H1 (cell line): Measurements from ENCODE around the gene ZNF81. TPM values are rescaled to one million over a fixed set of nuclear protein-coding genes. Genes with fewer than 3 reads are reported as not detected.

Experiments
- BACH1 ChIP-seq: IDR thresholded peaks from 2 replicates; pipeline ENCODE4 v1.6.1; 2012; ENCODE audit warnings: low read length, improper control_type of control experiment
- BCL11A ChIP-seq, 2 experiments: IDR thresholded peaks; one replicate each; pipeline ENCODE4 v1.6.1; 2011; ENCODE audit warnings: low read depth in 2 of 2, low read length in 2 of 2, mild to moderate bottlenecking in 2 of 2
- CBX5 ChIP-seq: fragments of 300-800, 300-1000 bp; sonication (generic); IDR thresholded peaks from 2 replicates; pipeline ENCODE4 v1.7.1; 2016; ENCODE audit warnings: antibody characterized with exemption, low read length, low read depth
- CBX8 ChIP-seq: fragments of 300-800, 300-1000 bp; sonication (generic); IDR thresholded peaks from 2 replicates; pipeline ENCODE4 v1.7.1; 2016; ENCODE audit warnings: low read depth, low read length, borderline replicate concordance
- CREB1 ChIP-seq: IDR thresholded peaks from 2 replicates; pipeline ENCODE4 v1.6.1; 2012; ENCODE audit warnings: inconsistent platforms
- HDAC6 ChIP-seq: IDR thresholded peaks from one replicate; pipeline ENCODE4 v1.7.1; 2012; ENCODE audit warnings: low read depth, mild to moderate bottlenecking, inconsistent platforms, low read length, moderate library complexity
- NANOG ChIP-seq: IDR thresholded peaks from 2 replicates; pipeline ENCODE4 v1.6.1; 2011; ENCODE audit warnings: low read length, low read depth, mild to moderate bottlenecking, inconsistent platforms; ENCODE audit not compliant: insufficient read depth, poor library complexity, severe bottlenecking
- NRF1 ChIP-seq: IDR thresholded peaks from 2 replicates; pipeline ENCODE4 v1.6.1; 2011; ENCODE audit warnings: mild to moderate bottlenecking, low read depth, low read length, improper control_type of control experiment
- POLR2A ChIP-seq, 2 experiments: IDR thresholded peaks; 1 replicate in 1 of 2; 2 replicates in 1 of 2; pipeline ENCODE4 v1.6.1; 2011; ENCODE audit warnings: low read depth in 2 of 2, low read length in 2 of 2, mild to moderate bottlenecking in 2 of 2; ENCODE audit errors: control extremely low read depth in 1 of 2
- SP2 ChIP-seq: IDR thresholded peaks from 2 replicates; pipeline ENCODE4 v1.6.1; 2012; ENCODE audit warnings: mild to moderate bottlenecking, low read length, inconsistent platforms
- SRF ChIP-seq: IDR thresholded peaks from 2 replicates; pipeline ENCODE4 v1.6.1; 2011; ENCODE audit warnings: mild to moderate bottlenecking, low read depth, low read length, moderate library complexity
- SUZ12 ChIP-seq: fragments of 200-600 bp; sonication (generic); IDR thresholded peaks from 2 replicates; pipeline ENCODE4 v1.6.1; 2012; ENCODE audit warnings: mild to moderate bottlenecking, inconsistent platforms, low read length, moderate library complexity, mixed read lengths
- TAF7 ChIP-seq: optimal IDR thresholded peaks from 2 replicates; pipeline ENCODE3; 2011; ENCODE audit warnings: low read depth, mild to moderate bottlenecking, inconsistent platforms, low read length, moderate library complexity, borderline replicate concordance
- polyA plus RNA-seq, 7 experiments: library from polyadenylated mRNA; depleted of rRNA in 3 of 7; stranded (reverse) in 5 of 7; unstranded in 2 of 7; fragments of >200 nt in 5 of 7; fragments of 200-250 nt in 2 of 7; gene quantifications; 1 replicate in 5 of 7; 2 replicates in 1 of 7; 4 replicates in 1 of 7; pipeline versions ENCODE4 v1.2.1 to v1.2.3, GENCODE V29; 2011 to 2013; ENCODE audit warnings: missing spikeins in 2 of 7, mixed read lengths in 2 of 7
- total RNA-seq: library from RNA; stranded (reverse); fragmentation: NEBNext Ultra II Directional; extraction: Animal tissue kit (Norgen Biotek cat#: 25700); gene quantifications from 2 replicates; pipeline ENCODE4 v1.2.1, GENCODE V29; 2021
- TF ChIP-seq, protein P1 (sequence below): fragments of 300-600 bp; sonication (generic); IDR thresholded peaks from 2 replicates; pipeline ENCODE4 v1.7.1; 2012; ENCODE audit warnings: low read length, moderate library complexity, mild to moderate bottlenecking, inconsistent platforms; ENCODE audit not compliant: insufficient replicate concordance

Gene ZNF81
- total and polyA plus RNA-seq, 2 of the 8 experiments (the other 6 are each of a cell fraction or from before 2014, with no cell fraction given), result 3.4 to 10.0 TPM

DNA sequence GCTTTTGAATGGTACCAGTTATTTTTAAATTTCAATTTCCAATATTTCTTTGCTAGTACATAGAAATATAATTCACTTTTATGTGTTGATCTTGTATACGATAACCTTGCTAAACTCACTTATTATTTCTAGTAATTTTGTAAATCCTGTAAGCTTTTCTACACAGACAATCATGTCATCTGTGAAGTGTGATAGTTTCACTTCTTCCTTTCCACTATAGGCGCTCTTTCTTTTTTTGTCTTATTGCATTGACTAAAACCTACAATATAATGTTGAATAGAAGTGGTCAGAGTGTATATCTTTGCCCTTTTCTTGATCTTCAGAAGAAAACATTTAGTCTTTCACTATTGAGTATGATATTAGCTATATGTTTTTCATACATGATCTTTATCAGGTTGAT is 90.5 kb downstream of the ZNF81 start (continued):
- TF ChIP-seq, protein P1, sequence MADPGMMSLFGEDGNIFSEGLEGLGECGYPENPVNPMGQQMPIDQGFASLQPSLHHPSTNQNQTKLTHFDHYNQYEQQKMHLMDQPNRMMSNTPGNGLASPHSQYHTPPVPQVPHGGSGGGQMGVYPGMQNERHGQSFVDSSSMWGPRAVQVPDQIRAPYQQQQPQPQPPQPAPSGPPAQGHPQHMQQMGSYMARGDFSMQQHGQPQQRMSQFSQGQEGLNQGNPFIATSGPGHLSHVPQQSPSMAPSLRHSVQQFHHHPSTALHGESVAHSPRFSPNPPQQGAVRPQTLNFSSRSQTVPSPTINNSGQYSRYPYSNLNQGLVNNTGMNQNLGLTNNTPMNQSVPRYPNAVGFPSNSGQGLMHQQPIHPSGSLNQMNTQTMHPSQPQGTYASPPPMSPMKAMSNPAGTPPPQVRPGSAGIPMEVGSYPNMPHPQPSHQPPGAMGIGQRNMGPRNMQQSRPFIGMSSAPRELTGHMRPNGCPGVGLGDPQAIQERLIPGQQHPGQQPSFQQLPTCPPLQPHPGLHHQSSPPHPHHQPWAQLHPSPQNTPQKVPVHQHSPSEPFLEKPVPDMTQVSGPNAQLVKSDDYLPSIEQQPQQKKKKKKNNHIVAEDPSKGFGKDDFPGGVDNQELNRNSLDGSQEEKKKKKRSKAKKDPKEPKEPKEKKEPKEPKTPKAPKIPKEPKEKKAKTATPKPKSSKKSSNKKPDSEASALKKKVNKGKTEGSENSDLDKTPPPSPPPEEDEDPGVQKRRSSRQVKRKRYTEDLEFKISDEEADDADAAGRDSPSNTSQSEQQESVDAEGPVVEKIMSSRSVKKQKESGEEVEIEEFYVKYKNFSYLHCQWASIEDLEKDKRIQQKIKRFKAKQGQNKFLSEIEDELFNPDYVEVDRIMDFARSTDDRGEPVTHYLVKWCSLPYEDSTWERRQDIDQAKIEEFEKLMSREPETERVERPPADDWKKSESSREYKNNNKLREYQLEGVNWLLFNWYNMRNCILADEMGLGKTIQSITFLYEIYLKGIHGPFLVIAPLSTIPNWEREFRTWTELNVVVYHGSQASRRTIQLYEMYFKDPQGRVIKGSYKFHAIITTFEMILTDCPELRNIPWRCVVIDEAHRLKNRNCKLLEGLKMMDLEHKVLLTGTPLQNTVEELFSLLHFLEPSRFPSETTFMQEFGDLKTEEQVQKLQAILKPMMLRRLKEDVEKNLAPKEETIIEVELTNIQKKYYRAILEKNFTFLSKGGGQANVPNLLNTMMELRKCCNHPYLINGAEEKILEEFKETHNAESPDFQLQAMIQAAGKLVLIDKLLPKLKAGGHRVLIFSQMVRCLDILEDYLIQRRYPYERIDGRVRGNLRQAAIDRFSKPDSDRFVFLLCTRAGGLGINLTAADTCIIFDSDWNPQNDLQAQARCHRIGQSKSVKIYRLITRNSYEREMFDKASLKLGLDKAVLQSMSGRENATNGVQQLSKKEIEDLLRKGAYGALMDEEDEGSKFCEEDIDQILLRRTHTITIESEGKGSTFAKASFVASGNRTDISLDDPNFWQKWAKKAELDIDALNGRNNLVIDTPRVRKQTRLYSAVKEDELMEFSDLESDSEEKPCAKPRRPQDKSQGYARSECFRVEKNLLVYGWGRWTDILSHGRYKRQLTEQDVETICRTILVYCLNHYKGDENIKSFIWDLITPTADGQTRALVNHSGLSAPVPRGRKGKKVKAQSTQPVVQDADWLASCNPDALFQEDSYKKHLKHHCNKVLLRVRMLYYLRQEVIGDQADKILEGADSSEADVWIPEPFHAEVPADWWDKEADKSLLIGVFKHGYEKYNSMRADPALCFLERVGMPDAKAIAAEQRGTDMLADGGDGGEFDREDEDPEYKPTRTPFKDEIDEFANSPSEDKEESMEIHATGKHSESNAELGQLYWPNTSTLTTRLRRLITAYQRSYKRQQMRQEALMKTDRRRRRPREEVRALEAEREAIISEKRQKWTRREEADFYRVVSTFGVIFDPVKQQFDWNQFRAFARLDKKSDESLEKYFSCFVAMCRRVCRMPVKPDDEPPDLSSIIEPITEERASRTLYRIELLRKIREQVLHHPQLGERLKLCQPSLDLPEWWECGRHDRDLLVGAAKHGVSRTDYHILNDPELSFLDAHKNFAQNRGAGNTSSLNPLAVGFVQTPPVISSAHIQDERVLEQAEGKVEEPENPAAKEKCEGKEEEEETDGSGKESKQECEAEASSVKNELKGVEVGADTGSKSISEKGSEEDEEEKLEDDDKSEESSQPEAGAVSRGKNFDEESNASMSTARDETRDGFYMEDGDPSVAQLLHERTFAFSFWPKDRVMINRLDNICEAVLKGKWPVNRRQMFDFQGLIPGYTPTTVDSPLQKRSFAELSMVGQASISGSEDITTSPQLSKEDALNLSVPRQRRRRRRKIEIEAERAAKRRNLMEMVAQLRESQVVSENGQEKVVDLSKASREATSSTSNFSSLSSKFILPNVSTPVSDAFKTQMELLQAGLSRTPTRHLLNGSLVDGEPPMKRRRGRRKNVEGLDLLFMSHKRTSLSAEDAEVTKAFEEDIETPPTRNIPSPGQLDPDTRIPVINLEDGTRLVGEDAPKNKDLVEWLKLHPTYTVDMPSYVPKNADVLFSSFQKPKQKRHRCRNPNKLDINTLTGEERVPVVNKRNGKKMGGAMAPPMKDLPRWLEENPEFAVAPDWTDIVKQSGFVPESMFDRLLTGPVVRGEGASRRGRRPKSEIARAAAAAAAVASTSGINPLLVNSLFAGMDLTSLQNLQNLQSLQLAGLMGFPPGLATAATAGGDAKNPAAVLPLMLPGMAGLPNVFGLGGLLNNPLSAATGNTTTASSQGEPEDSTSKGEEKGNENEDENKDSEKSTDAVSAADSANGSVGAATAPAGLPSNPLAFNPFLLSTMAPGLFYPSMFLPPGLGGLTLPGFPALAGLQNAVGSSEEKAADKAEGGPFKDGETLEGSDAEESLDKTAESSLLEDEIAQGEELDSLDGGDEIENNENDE, result no peak
- TF ChIP-seq SRF, result no peak
- TF ChIP-seq HDAC6, result no peak
- no peak for TF ChIP-seq TAF7
- no peak for TF ChIP-seq NRF1
- TF ChIP-seq CBX5, result no peak
- TF ChIP-seq BCL11A (IDR thresholded peaks at IDR 0.05; ENCODE audit: low read depth in 2 of 2, low read length in 2 of 2), result no peak
- no peak for TF ChIP-seq BACH1
- no peak for TF ChIP-seq POLR2A (IDR thresholded peaks at IDR 0.05; ENCODE audit: control extremely low read depth in 1 of 2, low read depth in 2 of 2, low read length in 2 of 2)
- TF ChIP-seq SUZ12, result no peak
- TF ChIP-seq CBX8, result no peak
- TF ChIP-seq SP2, result no peak
- TF ChIP-seq NANOG, result no peak
- TF ChIP-seq CREB1, result no peak
